GM19395 (cell line): Measurements from ENCODE around the gene EIF2B4.
A peak's percentile ranks its signal among the peaks of the same experiment; 100 is the strongest.
"Not testable (repeated sequence)": the region's sequence is repeated elsewhere in the genome, so short reads cannot be mapped to it uniquely, and the experiment has no call there.

Experiments
- ATAC-seq: cut with Tn5 transposase; IDR thresholded peaks from one replicate; pipeline ENCODE4 v1.9.1; 2021; ENCODE audit warnings: mild to moderate bottlenecking, moderate library complexity; ENCODE audit not compliant: unreplicated experiment

EIF2B4 gene

GRCh38 chr2:27378096-27378808, 8.1 kb upstream of the EIF2B4 start:
- no peak for ATAC-seq

GRCh38 chr2:27377618-27378095, 7.5 kb upstream of the EIF2B4 start:
- no peak for ATAC-seq

- no peak for ATAC-seq
Observed at GRCh38 chr2:27376866-27377617, 6.9 kb upstream of the EIF2B4 start.

- ATAC-seq = no peak
Observed at GRCh38 chr2:27376151-27376865, 6.2 kb upstream of the EIF2B4 start.

DNA sequence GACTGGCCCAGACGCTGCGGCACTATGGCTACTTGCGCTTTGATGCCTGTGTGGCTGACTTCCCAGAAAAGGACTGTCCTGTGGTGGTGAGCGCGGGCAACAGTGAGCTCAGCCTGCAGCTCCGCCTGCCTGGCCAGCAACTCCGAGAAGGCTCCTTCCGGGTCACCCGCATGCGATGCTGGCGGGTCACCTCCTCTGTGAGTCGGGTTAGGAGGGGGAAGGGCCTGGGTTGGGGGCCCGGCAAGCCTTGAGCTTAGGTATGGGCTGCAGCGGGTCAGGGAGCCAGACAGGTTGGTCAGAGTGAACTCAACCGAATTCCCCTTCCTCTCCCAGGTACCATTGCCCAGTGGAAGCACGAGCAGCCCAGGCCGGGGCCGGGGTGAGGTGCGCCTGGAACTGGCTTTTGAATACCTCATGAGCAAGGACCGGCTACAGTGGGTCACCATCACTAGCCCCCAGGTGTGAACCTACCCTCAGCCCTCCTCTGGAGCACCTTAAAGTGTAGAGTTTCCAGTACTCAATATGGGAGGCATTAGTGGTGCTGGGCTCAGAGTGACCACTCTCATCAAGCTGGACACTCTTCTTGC, 5.5 kb upstream of the EIF2B4 start:
- ATAC-seq = no peak

GRCh38 chr2:27373567-27373966, 3.4 kb upstream of the EIF2B4 start:
- ATAC-seq = no peak

DNA sequence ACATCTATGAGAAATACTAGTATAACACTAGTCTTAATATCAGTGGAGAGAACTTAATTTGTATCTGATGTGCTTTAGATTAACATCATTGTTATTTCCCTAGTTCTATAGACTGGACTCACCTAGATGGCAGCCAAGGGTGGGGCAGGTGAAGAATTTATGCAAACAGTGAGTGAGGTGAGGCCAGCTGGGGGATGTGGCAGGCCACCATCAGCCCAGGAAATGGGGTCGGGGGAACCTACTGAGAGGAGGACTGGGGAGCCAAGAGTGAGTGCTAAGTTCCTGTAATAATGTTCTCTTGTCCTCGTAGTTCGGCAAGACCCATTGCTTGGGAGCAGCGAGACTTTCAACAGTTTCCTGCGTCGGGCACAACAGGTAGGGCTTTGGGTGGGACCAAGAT, 2.8 kb upstream of the EIF2B4 start:
- ATAC-seq = no peak

DNA sequence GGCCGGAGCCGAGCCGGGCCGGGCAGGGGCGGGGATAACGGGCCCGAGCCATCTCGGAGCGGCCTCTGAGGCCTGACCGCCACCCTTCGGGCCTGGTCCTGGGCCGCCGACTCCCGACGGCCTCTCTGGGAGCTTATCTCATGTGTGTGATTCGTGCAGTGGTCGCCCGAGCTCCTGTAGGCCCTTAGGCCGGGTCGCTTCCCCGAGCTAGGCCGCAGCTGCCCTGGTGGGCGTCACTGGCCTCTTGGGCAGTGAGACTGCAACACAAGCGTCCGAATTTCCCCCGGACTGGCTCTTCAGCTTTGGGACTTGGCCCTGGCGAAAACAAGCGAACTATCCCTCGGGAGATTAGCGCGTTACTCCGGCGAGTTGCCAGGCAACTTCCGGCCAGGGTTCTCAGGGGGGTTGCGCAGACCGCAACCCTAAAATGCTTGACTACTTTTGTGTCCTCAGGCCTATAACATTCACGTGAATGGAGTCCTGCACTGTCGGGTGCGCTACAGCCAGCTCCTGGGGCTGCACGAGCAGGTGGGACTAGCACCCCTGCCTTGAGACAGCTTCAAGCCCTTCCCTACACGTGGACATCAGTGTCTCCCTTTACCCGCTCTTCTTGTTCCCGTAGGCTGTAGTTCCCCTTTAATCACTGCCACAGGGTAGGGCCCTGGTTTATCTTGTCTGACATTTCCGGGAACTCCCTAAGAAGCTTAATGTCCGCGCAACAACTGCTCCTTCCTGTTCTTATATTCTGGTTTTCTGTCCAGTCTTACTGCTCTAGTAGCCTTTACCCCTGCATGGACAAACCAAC, 880 bp upstream of the EIF2B4 start:
- peak; percentile 35 for ATAC-seq

DNA sequence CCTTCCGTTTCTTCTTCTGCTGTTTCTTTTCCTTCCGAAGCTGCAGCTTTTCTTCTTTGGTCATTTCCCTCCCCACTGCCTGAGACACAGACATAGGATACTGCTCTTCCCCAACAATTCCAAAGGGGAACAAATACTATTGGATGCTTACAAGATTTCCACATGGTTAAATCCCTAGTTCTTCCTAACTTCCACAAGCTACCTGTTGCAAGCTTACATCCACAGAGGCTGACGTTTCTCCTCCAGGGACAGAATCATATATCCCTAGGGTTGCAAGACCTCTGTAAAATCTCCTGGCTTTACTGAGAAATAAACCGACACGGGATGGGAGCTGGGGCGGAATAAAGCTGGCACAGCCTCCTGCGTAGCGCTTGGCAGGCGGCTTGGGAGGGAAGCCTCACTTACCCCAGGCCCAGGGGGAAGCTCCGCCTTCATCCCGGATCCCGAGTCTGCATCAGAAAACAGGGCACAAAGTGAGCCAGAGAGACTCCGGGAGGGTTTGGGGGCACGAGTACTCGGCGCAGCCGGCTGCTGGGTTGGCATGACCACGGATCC, 590 bp downstream of the EIF2B4 start:
- ATAC-seq = peak; percentile 10

GRCh38 chr2:27363933-27364332, 6.2 kb downstream of the EIF2B4 start:
- no peak for ATAC-seq

DNA sequence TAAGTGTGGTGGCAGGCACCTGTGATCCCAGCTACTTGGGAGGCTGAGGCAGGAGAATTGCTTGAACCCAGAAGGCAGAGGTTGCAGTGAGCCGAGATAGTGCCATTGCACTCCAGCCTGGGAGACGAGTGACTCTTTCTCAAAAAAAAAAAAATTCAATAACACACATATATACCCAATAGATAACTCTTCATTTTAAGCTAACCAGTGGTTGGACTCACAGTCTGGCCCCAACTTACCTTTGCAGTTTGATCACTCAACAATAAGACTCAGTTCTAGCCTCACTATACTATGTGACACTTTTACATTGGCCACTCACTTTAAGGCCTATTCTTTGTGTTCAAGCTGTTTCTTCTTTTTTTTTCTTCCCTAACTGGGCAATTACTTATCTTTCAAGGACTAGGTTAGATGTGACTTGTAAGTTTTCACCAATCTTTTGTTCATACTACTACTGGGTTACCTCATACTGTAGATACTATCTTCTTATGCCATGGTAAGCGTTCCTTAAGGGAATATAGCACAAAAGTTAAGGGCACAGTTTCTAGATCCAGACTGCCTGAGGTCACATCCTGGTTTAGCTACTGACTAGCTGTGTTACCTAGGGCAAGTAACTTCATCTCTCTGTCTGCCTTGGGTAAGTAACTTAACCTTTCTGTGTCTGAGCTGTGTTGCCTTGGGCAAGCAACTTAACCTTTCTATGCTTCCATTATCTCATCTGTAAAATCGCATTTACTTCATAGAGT, 7.3 kb downstream of the EIF2B4 start:
- ATAC-seq = no peak

- ATAC-seq = peak; percentile 82
Observed at GRCh38 chr2:27356382-27357181, 13.6 kb downstream of the EIF2B4 start, which contains the start of gene GTF3C2. GTF3C2 (minus strand) TSS chr2:27356764; CDS start chr2:27343554, 13,210 bp downstream.

DNA sequence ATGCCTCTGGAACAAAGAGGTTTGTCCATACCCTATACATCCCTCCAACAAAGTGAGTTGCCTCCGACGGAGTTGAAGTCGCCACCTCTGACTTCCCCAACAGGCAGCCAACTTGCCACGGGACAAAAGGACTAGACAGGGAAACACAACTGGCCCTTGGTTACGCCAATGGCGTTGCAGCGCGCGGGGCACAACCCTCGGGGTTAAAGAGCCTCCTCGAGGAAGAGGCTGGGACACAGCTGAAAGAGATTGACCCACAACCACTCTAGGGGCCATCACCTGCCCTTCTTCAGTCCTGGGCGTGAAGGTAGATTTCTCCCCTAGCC, 14.1 kb downstream of the EIF2B4 start:
- peak; percentile 32 for ATAC-seq

DNA sequence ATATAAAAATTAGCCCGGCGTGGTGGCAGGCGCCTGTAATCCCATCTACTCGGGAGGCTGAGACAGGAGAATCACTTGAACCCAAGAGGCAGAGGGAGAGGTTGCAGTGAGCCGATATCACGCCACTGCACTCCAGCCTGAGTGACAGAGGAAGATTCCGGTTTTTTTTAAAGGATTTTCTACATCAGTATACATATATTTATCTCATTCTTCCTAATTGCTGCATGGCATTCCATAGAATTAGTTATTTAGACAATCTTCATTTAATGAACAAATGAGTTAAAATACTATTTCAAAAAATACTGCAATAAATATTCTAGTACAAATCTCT, 15.6 kb downstream of the EIF2B4 start:
- ATAC-seq = no peak

- no peak for ATAC-seq
Observed at GRCh38 chr2:27353762-27354596, 16.2 kb downstream of the EIF2B4 start.

GRCh38 chr2:27353386-27353761, 16.8 kb downstream of the EIF2B4 start:
- not testable (repeated sequence) for ATAC-seq

GRCh38 chr2:27351802-27352598, 18.1 kb downstream of the EIF2B4 start:
- ATAC-seq = no peak
